H1 (cell line): ENCODE measurements around the gene PLA2G15. TPM values are rescaled to one million over a fixed set of nuclear protein-coding genes. Genes with fewer than 3 reads are reported as not detected.

Experiments used
- CTCF ChIA-PET: fragments of 300-600 bp; sonication (Branson Sonifier 250); formaldehyde crosslinking; loops from one replicate; lab custom pipeline; 2021; ENCODE audit not compliant: partially characterized antibody; lab: Charles Lee
- POLR2A ChIA-PET: fragments of 300-600 bp; sonication (Branson Sonifier 250); formaldehyde crosslinking; loops from one replicate; lab custom pipeline; 2021; ENCODE audit warnings: inconsistent platforms; ENCODE audit not compliant: partially characterized antibody; lab: Charles Lee
- DNase-seq, 2 experiments: peaks; one replicate each; pipeline versions ENCODE4 v3.0.0 to v3.0.0-alpha.2; 2010 to 2022; ENCODE audit warnings: low spot score in 2 of 2, low read depth in 1 of 2, mixed read lengths in 1 of 2
- FAIRE-seq: peaks from 2 replicates; lab custom pipeline; 2011; peaks lifted over from hg19 to GRCh38; lab: Jason Lieb, UNC
- H2AFZ ChIP-seq: 2 replicates; pipeline ENCODE4 v1.8.1; 2012; ENCODE audit warnings: low read length, inconsistent platforms
- H2AK5ac ChIP-seq: 2 replicates; pipeline ENCODE4 v1.6.1; 2013; ENCODE audit warnings: low read depth, low read length
- H2BK120ac ChIP-seq: replicated peaks from 2 replicates; pipeline ENCODE3; 2013; ENCODE audit warnings: low read depth, low read length, inconsistent platforms
- H2BK12ac ChIP-seq: 2 replicates; pipeline ENCODE4 v1.6.1; 2013; ENCODE audit warnings: low read depth, low read length
- H2BK15ac ChIP-seq: 2 replicates; pipeline ENCODE4 v1.6.1; 2013; ENCODE audit warnings: low read length
- H2BK20ac ChIP-seq: 2 replicates; pipeline ENCODE4 v1.6.1; 2013; ENCODE audit warnings: low read length
- H2BK5ac ChIP-seq: 2 replicates; pipeline ENCODE4 v1.6.1; 2013; ENCODE audit warnings: low read depth, low read length
- H3K14ac ChIP-seq: 2 replicates; pipeline ENCODE4 v1.6.1; 2013; ENCODE audit warnings: inconsistent platforms; ENCODE audit not compliant: insufficient read length
- H3K18ac ChIP-seq: 2 replicates; pipeline ENCODE4 v1.6.1; 2013; ENCODE audit warnings: low read length; ENCODE audit errors: extremely low read depth
- H3K23ac ChIP-seq: 2 replicates; pipeline ENCODE4 v1.6.1; 2013; ENCODE audit warnings: inconsistent platforms; ENCODE audit not compliant: insufficient read length
- H3K23me2 ChIP-seq: 2 replicates; pipeline ENCODE4 v1.6.1; 2013; ENCODE audit warnings: low read depth, low read length
- H3K27ac ChIP-seq: 2 replicates; pipeline ENCODE4 v1.6.1; 2011; ENCODE audit warnings: low read depth, low read length, inconsistent platforms
- H3K27me3 ChIP-seq, 4 experiments: replicated peaks in 1 of 4; 1 replicate in 1 of 4; 2 replicates in 3 of 4; pipeline versions ENCODE4 v1.6.1 to v1.8.1; 2011 to 2013; ENCODE audit warnings: low read length in 3 of 4, mild to moderate bottlenecking in 3 of 4, inconsistent platforms in 2 of 4, mixed read lengths in 2 of 4, moderate library complexity in 1 of 4; ENCODE audit not compliant: control insufficient read depth in 3 of 4, insufficient read depth in 3 of 4; ENCODE audit errors: extremely low read depth in 1 of 4
- H3K36me3 ChIP-seq, 4 experiments: 2 replicates each; pipeline versions ENCODE4 v1.6.1 to v1.8.1; 2011 to 2013; ENCODE audit warnings: mild to moderate bottlenecking in 4 of 4, low read length in 3 of 4, moderate library complexity in 2 of 4, control low read depth in 1 of 4, inconsistent platforms in 1 of 4; ENCODE audit not compliant: insufficient read depth in 4 of 4, control insufficient read depth in 2 of 4
- H3K4ac ChIP-seq: replicated peaks from 2 replicates; pipeline ENCODE3; 2013; ENCODE audit warnings: low read length, low read depth, mixed read lengths, inconsistent platforms; ENCODE audit not compliant: insufficient read length
- H3K4me1 ChIP-seq, 4 experiments: replicated peaks in 1 of 4; 1 replicate in 1 of 4; 2 replicates in 3 of 4; pipeline versions ENCODE4 v1.6.1 to v1.8.1; 2011 to 2013; ENCODE audit warnings: low read length in 3 of 4, inconsistent platforms in 2 of 4, mixed read lengths in 1 of 4; ENCODE audit not compliant: insufficient read depth in 4 of 4, control insufficient read depth in 3 of 4
- H3K4me2 ChIP-seq, 2 experiments: 2 replicates each; pipeline versions ENCODE4 v1.6.1 to v1.8.1; 2011 to 2013; ENCODE audit warnings: low read depth in 2 of 2, low read length in 2 of 2, control low read depth in 1 of 2, inconsistent platforms in 1 of 2, mild to moderate bottlenecking in 1 of 2; ENCODE audit not compliant: insufficient read depth in 1 of 2
- H3K4me3 ChIP-seq, 4 experiments: fragments of 200-600, 300-600 bp in 1 of 4; sonication (generic), shearing (Covaris generic), sonication (Bioruptor Twin) in 1 of 4; 2 replicates each; pipeline versions ENCODE4 v1.5.1 to v1.8.1; 2011 to 2016; ENCODE audit warnings: low read length in 4 of 4, low read depth in 3 of 4, control low read depth in 2 of 4, inconsistent platforms in 2 of 4, mild to moderate bottlenecking in 2 of 4, mixed read lengths in 1 of 4, moderate library complexity in 1 of 4; ENCODE audit not compliant: insufficient read depth in 2 of 4; ENCODE audit errors: extremely low read depth in 1 of 4
- H3K56ac ChIP-seq: replicated peaks from 2 replicates; pipeline ENCODE3; 2013; ENCODE audit warnings: low read depth, mild to moderate bottlenecking, mixed read lengths, low read length, inconsistent platforms; ENCODE audit not compliant: insufficient read length
- H3K79me1 ChIP-seq: 2 replicates; pipeline ENCODE4 v1.6.1; 2013; ENCODE audit warnings: low read depth, low read length, control low read depth
- H3K79me2 ChIP-seq, 2 experiments: 2 replicates each; pipeline versions ENCODE4 v1.6.1 to v1.8.1; 2012 to 2013; ENCODE audit warnings: low read length in 2 of 2, mild to moderate bottlenecking in 2 of 2, inconsistent platforms in 1 of 2; ENCODE audit not compliant: insufficient read depth in 2 of 2, control insufficient read depth in 1 of 2
- H3K9ac ChIP-seq, 4 experiments: replicated peaks in 1 of 4; 1 replicate in 1 of 4; 2 replicates in 3 of 4; pipeline versions ENCODE4 v1.6.1 to v1.8.1; 2011 to 2013; ENCODE audit warnings: low read depth in 3 of 4, low read length in 3 of 4, control low read depth in 2 of 4, mild to moderate bottlenecking in 2 of 4, moderate library complexity in 2 of 4, inconsistent platforms in 1 of 4; ENCODE audit errors: extremely low read depth in 1 of 4
- H3K9me3 ChIP-seq, 2 experiments: 2 replicates each; pipeline versions ENCODE4 v1.6.1 to v1.8.1; 2012 to 2013; ENCODE audit warnings: mild to moderate bottlenecking in 2 of 2, moderate library complexity in 2 of 2, control low read depth in 1 of 2, inconsistent platforms in 1 of 2, low read depth in 1 of 2, low read length in 1 of 2, mixed read lengths in 1 of 2; ENCODE audit not compliant: insufficient read depth in 2 of 2
- H4K20me1 ChIP-seq, 2 experiments: replicated peaks in 1 of 2; 2 replicates each; pipeline versions ENCODE3 to v1.8.1; 2011 to 2013; ENCODE audit warnings: inconsistent platforms in 2 of 2, low read length in 2 of 2, mild to moderate bottlenecking in 1 of 2; ENCODE audit not compliant: insufficient read depth in 2 of 2, control insufficient read depth in 1 of 2
- H4K5ac ChIP-seq: 2 replicates; pipeline ENCODE4 v1.6.1; 2013; ENCODE audit warnings: low read length, low read depth, mixed read lengths, inconsistent platforms; ENCODE audit not compliant: insufficient read length
- H4K8ac ChIP-seq: 2 replicates; pipeline ENCODE4 v1.8.0; 2013; ENCODE audit warnings: mild to moderate bottlenecking, moderate library complexity, low read length, inconsistent platforms; ENCODE audit not compliant: insufficient read depth; ENCODE audit errors: extremely low read depth
- H4K91ac ChIP-seq: replicated peaks from 2 replicates; pipeline ENCODE3; 2013; ENCODE audit warnings: low read length, mixed read lengths, inconsistent platforms; ENCODE audit not compliant: insufficient read length
- EZH2 ChIP-seq: fragments of 200-600 bp; sonication (generic); IDR thresholded peaks from 2 replicates; pipeline ENCODE4 v1.7.1; 2012; ENCODE audit warnings: low read depth, mild to moderate bottlenecking, moderate library complexity, low read length, inconsistent platforms; ENCODE audit not compliant: severe bottlenecking
- GABPA ChIP-seq: IDR thresholded peaks from 2 replicates; pipeline ENCODE4 v1.6.1; 2011; ENCODE audit warnings: mild to moderate bottlenecking, low read length, moderate library complexity, borderline replicate concordance; ENCODE audit not compliant: insufficient read depth
- TAF7 ChIP-seq: optimal IDR thresholded peaks from 2 replicates; pipeline ENCODE3; 2011; ENCODE audit warnings: low read depth, mild to moderate bottlenecking, inconsistent platforms, low read length, moderate library complexity, borderline replicate concordance
- ZNF274 ChIP-seq: IDR thresholded peaks from 2 replicates; pipeline ENCODE4 v1.7.0; 2012; ENCODE audit warnings: low read length, borderline replicate concordance; ENCODE audit errors: extremely low read depth
- WGBS, 2 experiments: shearing (Covaris generic) in 1 of 2; methylation state at CpG; one replicate each; pipeline versions ENCODE4 v1.1.6 to v1.1.7; 2013 to 2015; ENCODE audit warnings: low lambda C conversion rate in 2 of 2, mixed read lengths in 2 of 2, inconsistent platforms in 1 of 2, low coverage in 1 of 2, missing lambda C conversion rate in 1 of 2; ENCODE audit not compliant: insufficient replicate concordance in 2 of 2, insufficient coverage in 1 of 2, insufficient read length in 1 of 2; ENCODE audit errors: extremely low coverage in 1 of 2, missing lambda C conversion rate in 1 of 2; 5-methylcytosine and 5-hydroxymethylcytosine counted together
- polyA plus RNA-seq, 7 experiments: library from polyadenylated mRNA; depleted of rRNA in 3 of 7; stranded (reverse) in 5 of 7; unstranded in 2 of 7; fragments of >200 nt in 5 of 7; fragments of 200-250 nt in 2 of 7; gene quantifications; 1 replicate in 5 of 7; 2 replicates in 1 of 7; 4 replicates in 1 of 7; pipeline versions ENCODE4 v1.2.1 to v1.2.3, GENCODE V29; 2011 to 2013; ENCODE audit warnings: missing spikeins in 2 of 7, mixed read lengths in 2 of 7
- total RNA-seq: library from RNA; stranded (reverse); fragmentation: NEBNext Ultra II Directional; extraction: Animal tissue kit (Norgen Biotek cat#: 25700); gene quantifications from 2 replicates; pipeline ENCODE4 v1.2.1, GENCODE V29; 2021

The PLA2G15 gene
- total and polyA plus RNA-seq, 2 of the 8 experiments (the other 6 are each of a cell fraction or from before 2014, with no cell fraction given), result 11.2 to 12.0 TPM

GRCh38 chr16:68281368-68282063 lies 36.3 kb downstream of the PLA2G15 start:
- no peak overlapping the region for H3K56ac ChIP-seq
- H3K23me2 ChIP-seq, result no peaks in the 10 kb centered on the region
- no peak overlapping the region for H3K4me2 ChIP-seq
- H2BK5ac ChIP-seq, result no peak overlapping the region
- ChIA-PET CTCF (interaction anchor here (0.9 to 20.4 kb wide), 2 partner anchors 13 to 20 kb away, joined by 3 to 233 read pairs; partner anchors contain the start of gene SLC7A6), POLR2A (interaction anchor here (1.9 kb wide), 1 partner anchor 17 kb away, joined by 7 read pairs; no protein-coding TSS in a partner anchor)
- no peak overlapping the region for H4K5ac ChIP-seq
- no peak overlapping the region for H3K23ac ChIP-seq
- H3K79me2 ChIP-seq, result no peaks in the 10 kb centered on the region
- TF ChIP-seq EZH2 (no peak), TAF7 (no peak), GABPA (no peak), ZNF274 (no peak)
- no peak overlapping the region for H2BK15ac ChIP-seq
- no peaks in the 10 kb centered on the region for H3K27me3 ChIP-seq
- no peak overlapping the region for H4K8ac ChIP-seq
- H4K20me1 ChIP-seq, result peaks cover 2 to 13% of the 10 kb centered on the region in 2 experiments
- H3K9me3 ChIP-seq, result no peaks in the 10 kb centered on the region
- WGBS, 2 experiments, result 88% methylated on average over 4 of the region's 4 CpGs; no CpG with 5 or more reads in 1 of the 2 experiments
- no peaks in the 10 kb centered on the region for H3K4me1 ChIP-seq
- peaks cover 0 to 3% (median 0%) of the 10 kb centered on the region in 4 experiments; a peak in 2 of 8 replicates for H3K36me3 ChIP-seq
- H2BK20ac ChIP-seq, result no peak overlapping the region
- no peak overlapping the region for H2BK12ac ChIP-seq
- no peak for FAIRE-seq
- no peak overlapping the region for H2AK5ac ChIP-seq
- H3K4me3 ChIP-seq, result no peak overlapping the region
- H3K9ac ChIP-seq, result no peak overlapping the region
- DNase-seq, result no peak
- H3K18ac ChIP-seq, result no peak overlapping the region
- H3K27ac ChIP-seq, result no peak overlapping the region
- H2BK120ac ChIP-seq, result no peak overlapping the region
- H3K4ac ChIP-seq, result no peak overlapping the region
- H4K91ac ChIP-seq, result no peak overlapping the region
- H3K14ac ChIP-seq, result no peak overlapping the region
- H3K79me1 ChIP-seq, result no peaks in the 10 kb centered on the region
- no peak overlapping the region for H2AFZ ChIP-seq
